GM12872 (cell line): ENCODE measurements around the gene CCDC14.

Experiments
- CTCF ChIP-seq: IDR thresholded peaks from 3 replicates; pipeline ENCODE4 v1.5.1; 2011; ENCODE audit warnings: low read depth, mild to moderate bottlenecking, low read length, moderate library complexity; ENCODE audit not compliant: insufficient read depth

CCDC14 gene

GRCh38 chr3:123878807-123879206 is 82.2 kb downstream of the CCDC14 start:
- TF ChIP-seq CTCF: no peak

GRCh38 chr3:123877965-123878364 is 83.1 kb downstream of the CCDC14 start:
- TF ChIP-seq CTCF: no peak

GRCh38 chr3:123877466-123877865 is 83.6 kb downstream of the CCDC14 start:
- no peak for TF ChIP-seq CTCF

- peak; percentile 40; the same call in 1 of the 3 replicates for TF ChIP-seq CTCF
Observed at GRCh38 chr3:123876858-123877257, 84.2 kb downstream of the CCDC14 start.

- no peak for TF ChIP-seq CTCF
Observed at GRCh38 chr3:123872621-123873020, 88.4 kb downstream of the CCDC14 start.

GRCh38 chr3:123871946-123872345 is 89.1 kb downstream of the CCDC14 start:
- TF ChIP-seq CTCF: no peak

- TF ChIP-seq CTCF: no peak
Observed at GRCh38 chr3:123870033-123870432, 91.0 kb downstream of the CCDC14 start.

- TF ChIP-seq CTCF: no peak
Observed at GRCh38 chr3:123869165-123869564, 91.9 kb downstream of the CCDC14 start.
